ENCODE data around the gene METTL26.

Gene METTL26

DNA sequence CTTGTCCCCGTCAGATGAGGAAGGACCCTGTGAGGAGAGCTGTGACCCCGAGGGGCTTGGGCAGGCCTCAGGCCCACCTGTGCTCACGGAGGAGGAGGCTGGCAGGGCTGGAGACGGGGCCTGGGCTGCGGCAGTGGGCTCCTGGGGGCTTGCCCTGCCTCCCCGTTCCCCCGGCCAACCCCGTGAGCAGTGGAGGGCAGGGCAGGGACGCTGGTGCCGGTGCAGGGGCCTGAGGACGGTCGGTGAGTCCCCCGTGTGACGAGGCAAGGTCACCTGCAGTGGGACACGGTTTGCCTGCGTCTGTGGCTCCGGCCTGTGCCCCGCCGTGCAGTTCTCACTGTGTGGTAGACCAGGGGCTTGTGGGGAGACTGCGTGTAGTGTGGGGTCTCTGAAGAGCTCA lies 23.5 kb upstream of the METTL26 start:
- TF ChIP-seq, protein P1, sequence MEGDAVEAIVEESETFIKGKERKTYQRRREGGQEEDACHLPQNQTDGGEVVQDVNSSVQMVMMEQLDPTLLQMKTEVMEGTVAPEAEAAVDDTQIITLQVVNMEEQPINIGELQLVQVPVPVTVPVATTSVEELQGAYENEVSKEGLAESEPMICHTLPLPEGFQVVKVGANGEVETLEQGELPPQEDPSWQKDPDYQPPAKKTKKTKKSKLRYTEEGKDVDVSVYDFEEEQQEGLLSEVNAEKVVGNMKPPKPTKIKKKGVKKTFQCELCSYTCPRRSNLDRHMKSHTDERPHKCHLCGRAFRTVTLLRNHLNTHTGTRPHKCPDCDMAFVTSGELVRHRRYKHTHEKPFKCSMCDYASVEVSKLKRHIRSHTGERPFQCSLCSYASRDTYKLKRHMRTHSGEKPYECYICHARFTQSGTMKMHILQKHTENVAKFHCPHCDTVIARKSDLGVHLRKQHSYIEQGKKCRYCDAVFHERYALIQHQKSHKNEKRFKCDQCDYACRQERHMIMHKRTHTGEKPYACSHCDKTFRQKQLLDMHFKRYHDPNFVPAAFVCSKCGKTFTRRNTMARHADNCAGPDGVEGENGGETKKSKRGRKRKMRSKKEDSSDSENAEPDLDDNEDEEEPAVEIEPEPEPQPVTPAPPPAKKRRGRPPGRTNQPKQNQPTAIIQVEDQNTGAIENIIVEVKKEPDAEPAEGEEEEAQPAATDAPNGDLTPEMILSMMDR (IDR thresholded peaks at IDR 0.05) = no peak
- H3K27me3 ChIP-seq = no peaks in the 10 kb centered on the region
- peaks cover 0 to 15% (median 13%) of the 10 kb centered on the region in 4 donors for H3K4me1 ChIP-seq
- no peak overlapping the region for H3K27ac ChIP-seq
- H3K4me3 ChIP-seq = no peak overlapping the region
- no peaks in the 10 kb centered on the region for H3K9me3 ChIP-seq
- intact Hi-C loops (cut with DNase I; ENCODE audit: low total_unique reads) = loop anchor here (5.0 kb wide), 1 partner anchor 82 kb away; no protein-coding TSS in a partner anchor
- peaks cover 0 to 56% (median 5%) of the 10 kb centered on the region in 3 donors for H3K36me3 ChIP-seq
- DNase-seq = no peak

DNA sequence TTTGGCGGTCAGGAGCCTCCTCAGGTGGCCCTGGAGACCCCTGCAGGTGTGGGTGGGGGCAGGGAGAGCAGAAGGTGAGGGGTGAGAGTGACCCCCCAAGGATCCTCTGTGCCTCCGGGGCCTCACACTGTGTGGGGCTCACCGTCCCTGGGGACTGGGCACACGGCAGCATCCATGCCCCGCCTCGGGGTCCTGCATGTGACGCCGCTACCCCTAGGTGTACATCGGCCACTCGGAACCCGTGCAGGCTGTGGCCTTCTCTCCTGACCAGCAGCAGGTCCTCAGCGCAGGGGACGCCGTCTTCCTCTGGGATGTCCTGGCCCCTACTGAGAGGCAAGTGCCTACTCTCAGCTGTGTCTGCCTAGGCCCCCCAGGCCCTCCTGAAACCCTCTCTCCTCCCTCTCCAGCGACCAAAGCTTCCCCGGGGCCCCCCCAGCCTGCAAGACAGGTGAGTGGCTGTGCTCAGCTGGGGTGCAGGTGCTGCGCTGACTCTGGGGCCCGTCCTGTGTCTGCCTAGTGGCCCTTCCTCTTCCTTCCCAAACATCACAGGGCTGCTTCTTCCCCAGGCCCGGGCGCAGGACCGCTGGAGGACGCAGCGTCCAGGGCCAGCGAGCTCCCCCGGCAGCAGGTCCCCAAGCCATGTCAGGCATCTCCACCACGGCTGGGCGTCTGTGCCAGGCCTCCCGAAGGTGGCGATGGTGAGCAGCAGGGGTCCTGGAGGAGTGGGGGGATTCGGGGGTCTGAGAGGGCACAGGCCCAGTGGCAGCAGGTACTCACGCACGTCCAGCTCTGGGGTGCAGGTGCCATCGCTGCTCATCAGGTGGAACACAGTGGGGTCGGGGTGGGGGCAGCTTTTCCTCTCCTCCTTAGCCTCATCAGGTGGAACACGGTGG lies 22.8 kb upstream of the METTL26 start:
- no peak overlapping the region for H3K4me3 ChIP-seq
- intact Hi-C loops (cut with DNase I; ENCODE audit: low total_unique reads) = loop anchor here (5.0 kb wide), 1 partner anchor 82 kb away; no protein-coding TSS in a partner anchor
- no peaks in the 10 kb centered on the region for H3K27me3 ChIP-seq
- peaks cover 0 to 61% (median 5%) of the 10 kb centered on the region in 3 donors for H3K36me3 ChIP-seq
- no peak for DNase-seq
- no peak overlapping the region for H3K27ac ChIP-seq
- peaks cover 0 to 15% (median 13%) of the 10 kb centered on the region in 4 donors for H3K4me1 ChIP-seq
- H3K9me3 ChIP-seq = no peaks in the 10 kb centered on the region
- TF ChIP-seq, protein P1 (IDR thresholded peaks at IDR 0.05) = no peak

DNA sequence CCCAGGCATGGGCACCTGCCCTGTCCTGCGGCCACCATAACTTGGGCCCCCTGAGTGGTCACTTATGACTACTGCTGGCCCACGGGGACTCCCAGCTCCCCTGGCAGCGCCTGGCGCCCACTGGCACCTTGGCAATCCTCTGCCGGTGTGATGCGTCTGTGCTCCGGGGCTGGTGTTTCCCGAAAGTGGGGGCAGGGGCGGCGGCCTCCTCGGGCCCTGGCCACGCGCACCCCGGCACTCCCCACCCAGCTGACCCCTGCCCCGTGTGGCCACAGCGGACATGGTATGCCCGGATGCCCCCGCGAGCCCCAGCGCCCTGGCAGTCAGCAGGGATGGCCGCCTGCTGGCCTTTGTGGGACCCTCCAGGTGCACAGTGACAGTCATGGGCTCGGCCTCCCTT lies 21.4 kb upstream of the METTL26 start:
- Histone ChIP-seq H3K27me3 (no peaks in the 10 kb centered on the region), H3K36me3 (peaks cover 0 to 71% (median 5%) of the 10 kb centered on the region in 3 donors), H3K27ac (no peak overlapping the region), H3K4me1 (peaks cover 0 to 15% (median 13%) of the 10 kb centered on the region in 4 donors), H3K4me3 (no peak overlapping the region), H3K9me3 (no peaks in the 10 kb centered on the region)
- DNase-seq = no peak
- intact Hi-C loops (cut with DNase I; ENCODE audit: low total_unique reads) = loop anchor here (5.0 kb wide), 1 partner anchor 80 kb away; no protein-coding TSS in a partner anchor
- TF ChIP-seq, protein P1 (IDR thresholded peaks at IDR 0.05) = no peak

DNA sequence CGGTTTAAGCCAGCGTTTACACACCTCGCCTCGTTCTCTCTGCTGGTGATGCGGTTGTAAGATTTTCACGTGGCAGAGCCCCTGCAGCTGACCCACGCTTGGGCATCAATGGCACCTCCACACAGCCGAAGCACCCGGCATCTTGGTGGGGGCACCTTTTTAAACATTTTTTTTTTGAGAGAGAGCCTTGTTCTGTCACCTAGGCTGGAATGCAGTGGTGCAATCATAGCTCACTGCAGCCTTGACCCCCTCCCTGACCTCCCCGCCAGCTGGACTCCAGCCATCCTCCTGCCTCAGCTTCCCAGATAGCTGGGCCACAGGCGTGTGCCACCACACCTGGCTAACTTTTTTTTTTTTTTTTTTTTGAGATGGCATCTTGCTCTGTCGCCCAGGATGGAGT lies 17.9 kb upstream of the METTL26 start:
- H3K36me3 ChIP-seq = peaks cover 0 to 80% (median 12%) of the 10 kb centered on the region in 3 donors
- DNase-seq = no peak
- TF ChIP-seq, protein P1 (IDR thresholded peaks at IDR 0.05) = no peak
- peaks cover 0 to 14% (median 9%) of the 10 kb centered on the region in 4 donors for H3K4me1 ChIP-seq
- no peak overlapping the region for H3K27ac ChIP-seq
- H3K4me3 ChIP-seq = no peak overlapping the region
- no peaks in the 10 kb centered on the region for H3K27me3 ChIP-seq
- no peaks in the 10 kb centered on the region for H3K9me3 ChIP-seq
- intact Hi-C loops (cut with DNase I; ENCODE audit: low total_unique reads) = no loop called here

DNA sequence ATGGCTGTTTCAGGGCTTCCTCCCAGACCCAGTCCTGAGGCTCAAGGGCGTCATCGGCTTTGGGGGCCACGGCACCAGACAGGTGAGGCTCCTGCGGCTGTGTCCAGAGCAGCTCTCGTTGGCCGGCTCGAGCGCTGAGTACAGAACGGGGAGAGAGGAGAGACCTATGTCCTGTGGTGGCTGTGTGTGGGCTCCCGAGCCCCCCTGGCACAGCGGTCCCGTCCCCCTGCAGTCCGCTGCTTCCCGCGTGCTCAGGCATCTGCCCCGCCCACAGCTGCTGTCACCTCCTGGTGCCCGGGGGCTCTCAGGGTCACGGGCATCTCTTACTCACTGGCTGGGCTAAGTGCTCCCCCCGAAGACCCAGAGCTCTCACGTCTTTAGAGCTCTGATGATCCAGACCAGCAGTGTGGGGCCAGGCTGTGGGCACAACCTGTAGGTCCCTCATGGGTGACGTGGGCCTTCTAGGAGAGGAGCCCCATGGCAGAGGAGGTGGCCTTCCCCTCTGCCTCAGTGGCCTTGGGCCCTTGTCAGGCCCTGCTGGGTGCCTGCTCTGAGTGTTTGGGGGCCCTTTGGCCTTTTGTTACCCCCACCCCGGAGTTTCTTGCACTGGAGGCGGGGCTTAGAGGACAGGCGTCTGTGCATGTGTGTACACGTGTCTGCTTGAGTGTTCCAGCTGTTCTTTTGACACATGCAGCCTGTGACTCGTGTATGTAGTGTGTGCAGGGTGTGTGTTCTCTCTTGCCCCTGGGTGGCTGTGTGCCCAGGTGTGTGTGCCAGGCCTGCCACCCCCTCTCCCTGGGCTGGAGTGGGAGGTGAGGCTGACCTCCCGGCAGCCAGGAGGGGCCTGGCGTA lies 16.6 kb upstream of the METTL26 start:
- H3K9me3 ChIP-seq = no peaks in the 10 kb centered on the region
- no peaks in the 10 kb centered on the region for H3K27me3 ChIP-seq
- intact Hi-C loops (cut with DNase I; ENCODE audit: low total_unique reads) = no loop called here
- no peak overlapping the region for H3K4me3 ChIP-seq
- peaks cover 7 to 24% (median 19%) of the 10 kb centered on the region in 4 donors for H3K4me1 ChIP-seq
- peaks cover 0 to 66% (median 7%) of the 10 kb centered on the region in 3 donors for H3K36me3 ChIP-seq
- TF ChIP-seq, protein P1 (IDR thresholded peaks at IDR 0.05) = no peak
- H3K27ac ChIP-seq = no peak overlapping the region
- DNase-seq = no peak
